Suprapubic skin (tissue), 4 donors: Measurements from ENCODE around the gene ABCA4. TPM values are rescaled to one million over a fixed set of nuclear protein-coding genes. Genes with fewer than 3 reads are reported as not detected.

Experiments used
- DNase-seq, 2 donors: peaks; one replicate each; pipeline ENCODE4 v3.0.0-alpha.2; 2019; ENCODE audit warnings: low spot score in 2 of 2
- H3K27ac ChIP-seq: fragments of 200-600 bp; sonication (generic); one replicate; pipeline ENCODE4 v1.5.1; 2019
- H3K27me3 ChIP-seq: fragments of 200-600 bp; sonication (generic); one replicate; pipeline ENCODE4 v1.5.1; 2019
- H3K36me3 ChIP-seq: fragments of 200-600 bp; sonication (generic); one replicate; pipeline ENCODE4 v1.5.1; 2019
- H3K4me1 ChIP-seq: fragments of 200-600 bp; sonication (generic); one replicate; pipeline ENCODE4 v1.5.1; 2019
- H3K4me3 ChIP-seq: fragments of 200-600 bp; sonication (generic); one replicate; pipeline ENCODE4 v1.5.1; 2019; ENCODE audit warnings: mild to moderate bottlenecking
- H3K9me3 ChIP-seq: fragments of 200-600 bp; sonication (generic); one replicate; pipeline ENCODE4 v1.5.1; 2019
- CTCF ChIP-seq, 2 donors: fragments of 200-600 bp in 1 of 2; fragments of 450-650 bp in 1 of 2; sonication (generic) in 1 of 2; IDR thresholded peaks; one replicate each; pipeline ENCODE4 v1.5.1; 2016 to 2019; ENCODE audit warnings: antibody characterized with exemption in 2 of 2, mild to moderate bottlenecking in 1 of 2, moderate library complexity in 1 of 2
- EP300 ChIP-seq: sonication (generic); formaldehyde crosslinking; IDR thresholded peaks from one replicate; pipeline ENCODE4 v1.6.1; 2017; ENCODE audit warnings: antibody characterized with exemption
- POLR2A ChIP-seq, 2 donors: fragments of 450-650 bp; IDR thresholded peaks; one replicate each; pipeline ENCODE4 v1.6.1; 2017; ENCODE audit warnings: antibody characterized with exemption in 2 of 2, mild to moderate bottlenecking in 2 of 2, moderate library complexity in 2 of 2
- POLR2AphosphoS5 ChIP-seq, 3 donors: sonication (generic); formaldehyde crosslinking; IDR thresholded peaks; one replicate each; pipeline ENCODE4 v1.6.1; 2017; ENCODE audit warnings: antibody characterized with exemption in 3 of 3
- WGBS: methylation state at CpG from one replicate; pipeline ENCODE4 v1.1.5; 2018; 5-methylcytosine and 5-hydroxymethylcytosine counted together
- total RNA-seq, 4 donors: library from RNA; depleted of rRNA; stranded (reverse); fragments of >200 nt; gene quantifications; one replicate each; pipeline ENCODE4 v1.1.0, GENCODE V29; 2016

The ABCA4 gene
- total RNA-seq, 4 donors from 2014 or later: 2.8 to 6.8 (median 4.3) TPM

- DNase-seq: no peak
- TF ChIP-seq POLR2A (IDR thresholded peaks at IDR 0.05) (no peak), POLR2AphosphoS5 (IDR thresholded peaks at IDR 0.05) (no peak), EP300 (no peak), CTCF (IDR thresholded peaks at IDR 0.05) (no peak)
- H3K27me3 ChIP-seq: no peaks in the 10 kb centered on the region
- peaks cover 11% of the 10 kb centered on the region for H3K4me1 ChIP-seq
- no peaks in the 10 kb centered on the region for H3K9me3 ChIP-seq
- no peaks in the 10 kb centered on the region for H3K36me3 ChIP-seq
- H3K27ac ChIP-seq: no peak overlapping the region
- H3K4me3 ChIP-seq: no peak overlapping the region
Measured at GRCh38 chr1:94143809-94144176, 22.8 kb upstream of the ABCA4 start.

GRCh38 chr1:94143173-94143808, 22.3 kb upstream of the ABCA4 start:
- Histone ChIP-seq H3K4me3 (no peak overlapping the region), H3K4me1 (peaks cover 11% of the 10 kb centered on the region), H3K27me3 (no peaks in the 10 kb centered on the region), H3K9me3 (no peaks in the 10 kb centered on the region), H3K27ac (no peak overlapping the region), H3K36me3 (no peaks in the 10 kb centered on the region)
- TF ChIP-seq POLR2A (IDR thresholded peaks at IDR 0.05) (no peak), EP300 (no peak), POLR2AphosphoS5 (IDR thresholded peaks at IDR 0.05) (no peak), CTCF (IDR thresholded peaks at IDR 0.05) (no peak)
- DNase-seq: no peak
- 47% methylated on average over 2 of the region's 2 CpGs for WGBS

- Histone ChIP-seq H3K9me3 (no peaks in the 10 kb centered on the region), H3K27me3 (no peaks in the 10 kb centered on the region), H3K36me3 (no peaks in the 10 kb centered on the region), H3K27ac (no peak overlapping the region), H3K4me3 (no peak overlapping the region), H3K4me1 (peaks cover 11% of the 10 kb centered on the region)
- TF ChIP-seq POLR2A (IDR thresholded peaks at IDR 0.05) (no peak), EP300 (no peak), POLR2AphosphoS5 (IDR thresholded peaks at IDR 0.05) (no peak), CTCF (IDR thresholded peaks at IDR 0.05) (no peak)
- 58% methylated on average over 2 of the region's 2 CpGs for WGBS
- DNase-seq: no peak
Measured at GRCh38 chr1:94142583-94142982, 21.6 kb upstream of the ABCA4 start.

- Histone ChIP-seq H3K27me3 (no peaks in the 10 kb centered on the region), H3K9me3 (no peaks in the 10 kb centered on the region), H3K36me3 (no peaks in the 10 kb centered on the region), H3K27ac (no peak overlapping the region), H3K4me3 (no peak overlapping the region), H3K4me1 (peaks cover 11% of the 10 kb centered on the region)
- TF ChIP-seq CTCF (IDR thresholded peaks at IDR 0.05) (no peak), POLR2A (IDR thresholded peaks at IDR 0.05) (no peak), POLR2AphosphoS5 (IDR thresholded peaks at IDR 0.05) (no peak), EP300 (no peak)
- DNase-seq: no peak
- 9% methylated on average over 1 of the region's 1 CpG for WGBS
Measured at GRCh38 chr1:94142022-94142421, 21.1 kb upstream of the ABCA4 start.

GRCh38 chr1:94132111-94132510, 11.2 kb upstream of the ABCA4 start:
- Histone ChIP-seq H3K27ac (no peak overlapping the region), H3K36me3 (no peaks in the 10 kb centered on the region), H3K4me3 (no peak overlapping the region), H3K27me3 (no peaks in the 10 kb centered on the region), H3K9me3 (peaks cover 5% of the 10 kb centered on the region), H3K4me1 (no peaks in the 10 kb centered on the region)
- TF ChIP-seq EP300: no peak
- no peak for TF ChIP-seq CTCF (IDR thresholded peaks at IDR 0.05)
- TF ChIP-seq POLR2A (IDR thresholded peaks at IDR 0.05): no peak
- TF ChIP-seq POLR2AphosphoS5 (IDR thresholded peaks at IDR 0.05): no peak
- 95% methylated on average over 5 of the region's 5 CpGs for WGBS
- no peak for DNase-seq
